K562 (cell line): ENCODE data around the gene SH3BGRL3. TPM values are rescaled to one million over a fixed set of nuclear protein-coding genes. Genes with fewer than 3 reads are reported as not detected.

Experiments used
- CBX3 ChIP-seq, 2 experiments: IDR thresholded peaks; 1 replicate in 1 of 2; 2 replicates in 1 of 2; pipeline ENCODE4 v1.6.1; 2012; ENCODE audit warnings: inconsistent platforms in 2 of 2, low read length in 2 of 2, borderline replicate concordance in 1 of 2, control low read depth in 1 of 2
- ESRRA ChIP-seq: fragments of 450-650 bp; IDR thresholded peaks from 2 replicates; pipeline ENCODE4 v1.6.1; 2014; ENCODE audit warnings: low read depth, mild to moderate bottlenecking, moderate library complexity, borderline replicate concordance
- ETV6 ChIP-seq, 3 experiments: fragments of 150-350 bp in 1 of 3; sonication (generic) in 1 of 3; formaldehyde crosslinking in 1 of 3; IDR thresholded peaks; 2 replicates each; pipeline versions ENCODE4 v1.6.1 to v1.8.0; 2014 to 2022; ENCODE audit warnings: borderline replicate concordance in 2 of 3, low read depth in 2 of 3, antibody characterized with exemption in 1 of 3, low read length in 1 of 3, mild to moderate bottlenecking in 1 of 3, missing genetic modification reagents in 1 of 3
- GABPB1 ChIP-seq: sonication (generic); formaldehyde crosslinking; IDR thresholded peaks from 2 replicates; pipeline ENCODE4 v1.8.0; 2022; ENCODE audit warnings: mild to moderate bottlenecking, missing genetic modification reagents
- GATA2 ChIP-seq: sonication (generic); formaldehyde crosslinking; IDR thresholded peaks from 2 replicates; pipeline ENCODE4 v1.4.0; 2020; ENCODE audit warnings: mild to moderate bottlenecking, missing genetic modification reagents
- HDAC8 ChIP-seq: fragments of 450-650 bp; IDR thresholded peaks from 2 replicates; pipeline ENCODE4 v1.6.1; 2016; ENCODE audit warnings: mild to moderate bottlenecking, missing genetic modification characterization, moderate library complexity, missing compliant biosample characterization
- MCM5 ChIP-seq: fragments of 450-650 bp; IDR thresholded peaks from 2 replicates; pipeline ENCODE4 v1.6.1; 2016; ENCODE audit warnings: low read depth
- MXI1 ChIP-seq: IDR thresholded peaks from 2 replicates; pipeline ENCODE4 v1.6.1; 2011; ENCODE audit warnings: low read depth, mild to moderate bottlenecking, improper control_type of control experiment, low read length
- NCOA6 ChIP-seq: fragments of 450-650 bp; IDR thresholded peaks from 2 replicates; pipeline ENCODE4 v1.6.1; 2017; ENCODE audit warnings: mild to moderate bottlenecking
- TAF7 ChIP-seq: fragments of 450-650 bp; IDR thresholded peaks from 2 replicates; pipeline ENCODE4 v1.6.1; 2016; ENCODE audit warnings: missing genetic modification characterization, missing compliant biosample characterization
- TARDBP ChIP-seq: fragments of 450-650 bp; IDR thresholded peaks from 2 replicates; pipeline ENCODE4 v1.6.1; 2016
- ZNF384 ChIP-seq: IDR thresholded peaks from 2 replicates; pipeline ENCODE4 v1.6.1; 2012; ENCODE audit warnings: low read depth, low read length, improper control_type of control experiment
- polyA plus RNA-seq, 8 experiments: library from polyadenylated mRNA; depleted of rRNA in 4 of 8; stranded (reverse) in 5 of 8; unstranded in 3 of 8; fragments of >200 nt; fragmentation: Nextera tagmentation in 2 of 8; fragmentation: Illumina TruSeq in 1 of 8; extraction: Ambion mirVana in 2 of 8; extraction: Trizol in 1 of 8; gene quantifications; 2 replicates each; pipeline versions ENCODE4 v1.2.1 to v1.2.3, GENCODE V29; 2011 to 2014; ENCODE audit warnings: inconsistent platforms in 1 of 8, missing spikeins in 1 of 8
- total RNA-seq, 7 experiments: library from RNA; depleted of rRNA in 6 of 7; stranded (reverse); fragments of >200 nt in 6 of 7; fragmentation: Illumina TruSeq in 2 of 7; extraction: Trizol in 2 of 7; gene quantifications; 2 replicates each; pipeline versions ENCODE4 v1.2.1 to v1.2.3, GENCODE V29; 2011 to 2021; ENCODE audit warnings: low replicate concordance in 1 of 7
- TF ChIP-seq, protein P1 (sequence below): fragments of 450-650 bp; IDR thresholded peaks from 2 replicates; pipeline ENCODE4 v1.6.1; 2018; ENCODE audit warnings: mild to moderate bottlenecking, low read depth; ENCODE audit not compliant: partially characterized antibody
- TF ChIP-seq, protein P2 (sequence below), 2 experiments: IDR thresholded peaks; 2 replicates each; pipeline ENCODE4 v1.6.1; 2012; ENCODE audit warnings: improper control_type of control experiment in 2 of 2, low read depth in 2 of 2, low read length in 2 of 2, borderline replicate concordance in 1 of 2
- TF ChIP-seq, protein P3 (sequence below): sonication (generic); formaldehyde crosslinking; IDR thresholded peaks from 2 replicates; pipeline ENCODE4 v1.8.0; 2022; ENCODE audit warnings: mild to moderate bottlenecking, missing genetic modification reagents
- TF ChIP-seq, protein P4 (sequence below): sonication (generic); formaldehyde crosslinking; IDR thresholded peaks from 2 replicates; pipeline ENCODE4 v1.8.1; 2022; ENCODE audit warnings: missing genetic modification reagents
- TF ChIP-seq, protein P5 (sequence below): fragments of 250-450 bp; sonication (Bioruptor Pico); IDR thresholded peaks from 2 replicates; pipeline ENCODE4 v1.8.0; 2022; ENCODE audit warnings: moderate library complexity, mild to moderate bottlenecking, inconsistent platforms
- TF ChIP-seq, protein P6 (sequence below): IDR thresholded peaks from 2 replicates; pipeline ENCODE4 v1.6.1; 2014; ENCODE audit warnings: antibody characterized with exemption

SH3BGRL3 gene
- total and polyA plus RNA-seq, 9 of the 15 experiments (the other 6 are each of a cell fraction or from before 2014, with no cell fraction given), result 30.3 to 140 (median 54.2) TPM

DNA sequence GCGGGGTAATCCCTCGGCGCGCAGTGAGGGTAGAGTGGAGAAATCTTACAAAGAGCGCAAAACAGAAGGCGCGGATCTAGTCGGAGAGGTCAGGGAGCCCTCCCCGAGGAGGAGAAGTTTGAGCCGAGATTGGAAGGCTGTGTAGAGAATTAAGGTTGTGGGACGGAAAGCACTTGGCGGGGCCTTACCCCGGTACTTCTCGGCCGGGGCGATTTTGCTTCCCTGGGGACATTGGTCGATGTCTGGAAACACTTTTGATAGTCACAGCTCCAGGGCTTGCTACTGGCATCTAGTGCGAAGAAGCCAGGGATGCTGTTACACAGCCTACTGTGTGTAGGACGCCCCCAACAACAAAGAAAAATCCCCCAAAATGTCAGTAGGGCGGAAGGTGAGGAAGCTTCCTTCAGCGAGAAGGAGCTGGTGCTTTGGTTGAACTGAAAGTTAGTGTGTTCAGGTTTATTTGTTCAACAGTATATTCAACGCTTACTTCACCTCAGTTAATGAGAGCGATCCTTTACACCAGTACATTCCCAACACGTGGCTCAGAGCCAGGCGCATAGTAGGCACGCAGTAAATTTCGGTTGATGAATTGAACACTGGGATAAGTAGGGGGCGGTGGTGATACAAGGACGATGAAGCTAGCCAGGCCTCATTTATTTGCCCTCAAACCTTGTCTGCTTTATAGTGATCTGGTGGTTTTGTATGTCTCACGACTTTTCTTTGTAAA is 45.1 kb upstream of the SH3BGRL3 start (continued):
- TF ChIP-seq ETV6 (IDR thresholded peaks at IDR 0.05; ENCODE audit: borderline replicate concordance in 1 of 2, low read depth in 2 of 2, low read length in 1 of 2) (no peak), ETV6 (CRISPR knock-in tag; IDR thresholded peaks at IDR 0.05; ENCODE audit: borderline replicate concordance) (no peak), MXI1 (peak; percentile 75), TAF7 (tag) (no peak), TARDBP (no peak), GABPB1 (CRISPR knock-in tag) (0 out of 2 replicates have a peak, but pooled peaks have one; percentile 63), MCM5 (no peak), CBX3 (IDR thresholded peaks at IDR 0.05; ENCODE audit: borderline replicate concordance in 1 of 2, low read length in 2 of 2) (no peak), ZNF384 (no peak), GATA2 (CRISPR knock-in tag) (no peak), HDAC8 (tag) (no peak), NCOA6 (no peak), ESRRA (no peak)
- TF ChIP-seq, protein P1, sequence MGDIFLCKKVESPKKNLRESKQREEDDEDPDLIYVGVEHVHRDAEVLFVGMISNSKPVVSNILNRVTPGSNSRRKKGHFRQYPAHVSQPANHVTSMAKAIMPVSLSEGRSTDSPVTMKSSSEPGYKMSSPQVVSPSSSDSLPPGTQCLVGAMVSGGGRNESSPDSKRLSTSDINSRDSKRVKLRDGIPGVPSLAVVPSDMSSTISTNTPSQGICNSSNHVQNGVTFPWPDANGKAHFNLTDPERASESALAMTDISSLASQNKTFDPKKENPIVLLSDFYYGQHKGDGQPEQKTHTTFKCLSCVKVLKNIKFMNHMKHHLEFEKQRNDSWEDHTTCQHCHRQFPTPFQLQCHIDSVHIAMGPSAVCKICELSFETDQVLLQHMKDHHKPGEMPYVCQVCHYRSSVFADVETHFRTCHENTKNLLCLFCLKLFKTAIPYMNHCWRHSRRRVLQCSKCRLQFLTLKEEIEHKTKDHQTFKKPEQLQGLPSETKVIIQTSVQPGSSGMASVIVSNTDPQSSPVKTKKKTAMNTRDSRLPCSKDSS, result no peak
- TF ChIP-seq, protein P2, sequence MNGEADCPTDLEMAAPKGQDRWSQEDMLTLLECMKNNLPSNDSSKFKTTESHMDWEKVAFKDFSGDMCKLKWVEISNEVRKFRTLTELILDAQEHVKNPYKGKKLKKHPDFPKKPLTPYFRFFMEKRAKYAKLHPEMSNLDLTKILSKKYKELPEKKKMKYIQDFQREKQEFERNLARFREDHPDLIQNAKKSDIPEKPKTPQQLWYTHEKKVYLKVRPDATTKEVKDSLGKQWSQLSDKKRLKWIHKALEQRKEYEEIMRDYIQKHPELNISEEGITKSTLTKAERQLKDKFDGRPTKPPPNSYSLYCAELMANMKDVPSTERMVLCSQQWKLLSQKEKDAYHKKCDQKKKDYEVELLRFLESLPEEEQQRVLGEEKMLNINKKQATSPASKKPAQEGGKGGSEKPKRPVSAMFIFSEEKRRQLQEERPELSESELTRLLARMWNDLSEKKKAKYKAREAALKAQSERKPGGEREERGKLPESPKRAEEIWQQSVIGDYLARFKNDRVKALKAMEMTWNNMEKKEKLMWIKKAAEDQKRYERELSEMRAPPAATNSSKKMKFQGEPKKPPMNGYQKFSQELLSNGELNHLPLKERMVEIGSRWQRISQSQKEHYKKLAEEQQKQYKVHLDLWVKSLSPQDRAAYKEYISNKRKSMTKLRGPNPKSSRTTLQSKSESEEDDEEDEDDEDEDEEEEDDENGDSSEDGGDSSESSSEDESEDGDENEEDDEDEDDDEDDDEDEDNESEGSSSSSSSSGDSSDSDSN (IDR thresholded peaks at IDR 0.05; ENCODE audit: borderline replicate concordance in 1 of 2, low read depth in 2 of 2, low read length in 2 of 2), result peak in 1 of 2 experiments; percentile 67; a peak in 1 of 4 replicates
- TF ChIP-seq, protein P3, sequence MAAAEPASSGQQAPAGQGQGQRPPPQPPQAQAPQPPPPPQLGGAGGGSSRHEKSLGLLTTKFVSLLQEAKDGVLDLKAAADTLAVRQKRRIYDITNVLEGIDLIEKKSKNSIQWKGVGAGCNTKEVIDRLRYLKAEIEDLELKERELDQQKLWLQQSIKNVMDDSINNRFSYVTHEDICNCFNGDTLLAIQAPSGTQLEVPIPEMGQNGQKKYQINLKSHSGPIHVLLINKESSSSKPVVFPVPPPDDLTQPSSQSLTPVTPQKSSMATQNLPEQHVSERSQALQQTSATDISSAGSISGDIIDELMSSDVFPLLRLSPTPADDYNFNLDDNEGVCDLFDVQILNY (CRISPR knock-in tag), result no peak
- TF ChIP-seq, protein P4, sequence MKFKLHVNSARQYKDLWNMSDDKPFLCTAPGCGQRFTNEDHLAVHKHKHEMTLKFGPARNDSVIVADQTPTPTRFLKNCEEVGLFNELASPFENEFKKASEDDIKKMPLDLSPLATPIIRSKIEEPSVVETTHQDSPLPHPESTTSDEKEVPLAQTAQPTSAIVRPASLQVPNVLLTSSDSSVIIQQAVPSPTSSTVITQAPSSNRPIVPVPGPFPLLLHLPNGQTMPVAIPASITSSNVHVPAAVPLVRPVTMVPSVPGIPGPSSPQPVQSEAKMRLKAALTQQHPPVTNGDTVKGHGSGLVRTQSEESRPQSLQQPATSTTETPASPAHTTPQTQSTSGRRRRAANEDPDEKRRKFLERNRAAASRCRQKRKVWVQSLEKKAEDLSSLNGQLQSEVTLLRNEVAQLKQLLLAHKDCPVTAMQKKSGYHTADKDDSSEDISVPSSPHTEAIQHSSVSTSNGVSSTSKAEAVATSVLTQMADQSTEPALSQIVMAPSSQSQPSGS (CRISPR knock-in tag), result no peak
- TF ChIP-seq, protein P5, sequence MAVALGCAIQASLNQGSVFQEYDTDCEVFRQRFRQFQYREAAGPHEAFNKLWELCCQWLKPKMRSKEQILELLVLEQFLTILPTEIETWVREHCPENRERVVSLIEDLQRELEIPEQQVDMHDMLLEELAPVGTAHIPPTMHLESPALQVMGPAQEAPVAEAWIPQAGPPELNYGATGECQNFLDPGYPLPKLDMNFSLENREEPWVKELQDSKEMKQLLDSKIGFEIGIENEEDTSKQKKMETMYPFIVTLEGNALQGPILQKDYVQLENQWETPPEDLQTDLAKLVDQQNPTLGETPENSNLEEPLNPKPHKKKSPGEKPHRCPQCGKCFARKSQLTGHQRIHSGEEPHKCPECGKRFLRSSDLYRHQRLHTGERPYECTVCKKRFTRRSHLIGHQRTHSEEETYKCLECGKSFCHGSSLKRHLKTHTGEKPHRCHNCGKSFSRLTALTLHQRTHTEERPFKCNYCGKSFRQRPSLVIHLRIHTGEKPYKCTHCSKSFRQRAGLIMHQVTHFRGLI, result no peak
- TF ChIP-seq, protein P6, sequence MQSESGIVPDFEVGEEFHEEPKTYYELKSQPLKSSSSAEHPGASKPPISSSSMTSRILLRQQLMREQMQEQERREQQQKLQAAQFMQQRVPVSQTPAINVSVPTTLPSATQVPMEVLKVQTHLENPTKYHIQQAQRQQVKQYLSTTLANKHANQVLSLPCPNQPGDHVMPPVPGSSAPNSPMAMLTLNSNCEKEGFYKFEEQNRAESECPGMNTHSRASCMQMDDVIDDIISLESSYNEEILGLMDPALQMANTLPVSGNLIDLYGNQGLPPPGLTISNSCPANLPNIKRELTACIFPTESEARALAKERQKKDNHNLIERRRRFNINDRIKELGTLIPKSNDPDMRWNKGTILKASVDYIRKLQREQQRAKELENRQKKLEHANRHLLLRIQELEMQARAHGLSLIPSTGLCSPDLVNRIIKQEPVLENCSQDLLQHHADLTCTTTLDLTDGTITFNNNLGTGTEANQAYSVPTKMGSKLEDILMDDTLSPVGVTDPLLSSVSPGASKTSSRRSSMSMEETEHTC, result no peak
